Activated naive CD4-positive, alpha-beta T cell treated with anti-CD3 and anti-CD28 coated beads, Interleukin-2, amount 50 U/mL, for 72 hours (primary cell): Measurements from ENCODE around the gene KNL1. TPM values are rescaled to one million over a fixed set of nuclear protein-coding genes. Genes with fewer than 3 reads are reported as not detected.
A peak's percentile ranks its signal among the peaks of the same experiment; 100 is the strongest.

ENCODE experiments used
- ATAC-seq, 2 donors: fragments of 150-1000 bp; cut with Tn5 transposase; 2 replicates each; pipeline ENCODE4 v1.10.0; 2021; ENCODE audit warnings: mild to moderate bottlenecking in 2 of 2, moderate library complexity in 2 of 2
- DNase-seq, 2 donors: peaks; one replicate each; pipeline ENCODE4 v3.0.0; 2021 to 2022; ENCODE audit warnings: low spot score in 2 of 2
- H3K27ac Mint-ChIP-seq, 2 donors: one replicate each; pipeline ENCODE4 v1.8.0; 2022; ENCODE audit warnings: mild to moderate bottlenecking in 2 of 2, mixed read lengths in 2 of 2
- H3K36me3 Mint-ChIP-seq, 2 donors: one replicate each; pipeline ENCODE4 v1.8.0; 2022; ENCODE audit warnings: mixed read lengths in 2 of 2
- H3K9me3 Mint-ChIP-seq, 2 donors: one replicate each; pipeline ENCODE4 v1.8.0; 2022; ENCODE audit warnings: mixed read lengths in 2 of 2
- total RNA-seq, 2 donors: library from RNA; stranded (reverse); gene quantifications; one replicate each; pipeline ENCODE4 v1.2.3, GENCODE V29; 2022

The KNL1 gene
- total RNA-seq, 2 donors from 2014 or later: 29.0 to 36.9 TPM

- Mint-ChIP-seq H3K36me3 (peaks cover 3 to 4% of the 10 kb centered on the region in 2 donors), H3K27ac (peak overlapping the region in 1 of 2 donors; percentile 2), H3K9me3 (no peaks in the 10 kb centered on the region)
- DNase-seq (no peak), ATAC-seq (no peak)
Measured at GRCh38 chr15:40688932-40689799, 95.1 kb downstream of the KNL1 start.

GRCh38 chr15:40691737-40692136 lies 97.7 kb downstream of the KNL1 start:
- no peak for DNase-seq
- Mint-ChIP-seq H3K9me3 (no peaks in the 10 kb centered on the region), H3K27ac (no peak overlapping the region), H3K36me3 (peaks cover 24% of the 10 kb centered on the region in 2 donors)
- ATAC-seq: no peak

- no peak for DNase-seq
- no peaks in the 10 kb centered on the region for H3K9me3 Mint-ChIP-seq
Measured at GRCh38 chr15:40693904-40694687, 100.0 kb downstream of the KNL1 start.

GRCh38 chr15:40694688-40695468 lies 100.8 kb downstream of the KNL1 start, which contains the start of gene RAD51:
RAD51 (plus strand) TSS chr15:40695174; CDS start chr15:40698759, 3,585 bp downstream.
- Mint-ChIP-seq H3K9me3 (no peaks in the 10 kb centered on the region), H3K27ac (peak within 1 kb of the TSS; percentile 93 to 100), H3K36me3 (peaks cover 31 to 50% of the 10 kb centered on the region in 2 donors)
- ATAC-seq (peak; percentile 97), DNase-seq (peak; percentile 90 to 92)

More at GRCh38 chr15:40693904-40694687, 100.0 kb downstream of the KNL1 start:
- ATAC-seq: no peak
- peak overlapping the region; percentile 93 to 100 for H3K27ac Mint-ChIP-seq
- peaks cover 31 to 42% of the 10 kb centered on the region in 2 donors for H3K36me3 Mint-ChIP-seq

DNA sequence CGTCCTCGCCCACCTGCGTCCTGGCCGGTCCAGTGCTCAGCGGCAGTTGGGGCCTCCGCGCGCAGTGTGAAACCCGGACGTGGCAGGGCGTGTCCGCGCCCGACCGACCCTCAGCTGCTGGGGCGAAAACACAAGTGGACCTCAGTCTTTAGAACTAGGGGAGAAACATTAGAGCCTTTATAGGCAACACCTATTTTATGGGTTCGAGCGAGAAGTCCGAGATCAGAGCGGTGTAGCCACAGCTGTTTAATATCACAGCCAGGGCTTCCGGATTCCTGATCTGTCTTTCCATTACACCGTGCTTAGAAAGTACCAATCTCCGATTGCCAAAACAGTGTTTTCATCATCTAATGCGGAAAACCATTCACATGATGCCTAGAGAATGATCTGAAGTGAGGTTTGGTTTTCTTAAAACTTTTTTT lies 101.4 kb downstream of the KNL1 start:
- DNase-seq (no peak), ATAC-seq (peak; percentile 26 to 47)
- peak overlapping the region; percentile 93 to 100 for H3K27ac Mint-ChIP-seq
- no peaks in the 10 kb centered on the region for H3K9me3 Mint-ChIP-seq
- peaks cover 31 to 56% of the 10 kb centered on the region in 2 donors for H3K36me3 Mint-ChIP-seq

DNA sequence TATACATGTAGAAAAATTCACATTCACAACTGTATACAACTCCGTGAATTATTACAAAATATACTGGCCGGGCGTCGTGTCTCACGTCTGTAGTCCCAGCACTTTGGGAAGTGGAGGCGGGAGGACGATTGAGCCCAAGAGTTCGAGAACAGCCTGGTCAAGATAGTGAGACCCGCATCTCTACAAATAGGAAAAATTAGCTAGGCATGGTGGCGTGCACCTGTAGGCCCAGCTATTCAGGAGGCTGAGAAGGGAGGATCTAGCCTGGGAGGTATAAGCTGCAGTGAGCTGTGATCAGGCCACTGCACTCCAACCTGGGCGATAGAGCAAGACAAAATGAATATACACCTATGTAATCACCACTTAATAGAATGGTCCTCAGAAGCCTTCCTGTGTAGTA lies 102.2 kb downstream of the KNL1 start:
- ATAC-seq (no peak), DNase-seq (no peak)
- H3K9me3 Mint-ChIP-seq: no peaks in the 10 kb centered on the region
- peak overlapping the region in 1 of 2 donors; percentile 93 for H3K27ac Mint-ChIP-seq
- peaks cover 36 to 63% of the 10 kb centered on the region in 2 donors for H3K36me3 Mint-ChIP-seq

- ATAC-seq (no peak), DNase-seq (no peak)
- peaks cover 36 to 76% of the 10 kb centered on the region in 2 donors for H3K36me3 Mint-ChIP-seq
- no peaks in the 10 kb centered on the region for H3K9me3 Mint-ChIP-seq
- H3K27ac Mint-ChIP-seq: peak overlapping the region in 1 of 2 donors; percentile 84
Measured at GRCh38 chr15:40697916-40698315, 103.9 kb downstream of the KNL1 start.

- H3K9me3 Mint-ChIP-seq: no peaks in the 10 kb centered on the region
- DNase-seq: no peak
- no peak for ATAC-seq
- no peak overlapping the region for H3K27ac Mint-ChIP-seq
- peaks cover 16 to 62% of the 10 kb centered on the region in 2 donors for H3K36me3 Mint-ChIP-seq
Measured at GRCh38 chr15:40702077-40702476, 108.0 kb downstream of the KNL1 start.

GRCh38 chr15:40706121-40706520 lies 112.1 kb downstream of the KNL1 start:
- ATAC-seq (no peak), DNase-seq (no peak)
- Mint-ChIP-seq H3K9me3 (no peaks in the 10 kb centered on the region), H3K27ac (no peak overlapping the region), H3K36me3 (peaks cover 21 to 47% of the 10 kb centered on the region in 2 donors)

Other genes with a start within 250 kb of the KNL1 start
- gene PHGR1, start 243.2 kb upstream of the KNL1 start, total RNA-seq: not detected
- under 1 TPM; 0.06 to 0.50 TPM for gene DISP2, start 236.0 kb upstream of the KNL1 start, total RNA-seq
- gene KNSTRN, start 211.5 kb upstream of the KNL1 start, total RNA-seq: 10 to 100 TPM; 48.6 to 96.4 TPM
- 10 to 100 TPM; 45.2 to 66.9 TPM for gene IVD, start 188.5 kb upstream of the KNL1 start, total RNA-seq
- gene BAHD1, start 153.3 kb upstream of the KNL1 start, total RNA-seq: 10 to 100 TPM; 14.6 to 15.1 TPM
- gene CHST14, start 123.3 kb upstream of the KNL1 start, total RNA-seq: 1 to 10 TPM; 1.6 to 6.7 TPM
- gene CCDC32, start 29.2 kb upstream of the KNL1 start, total RNA-seq: 10 to 100 TPM; 24.1 to 25.0 TPM
- gene RPUSD2, start 24.9 kb upstream of the KNL1 start, total RNA-seq: 10 to 100 TPM; 10.1 to 12.7 TPM
- gene RAD51, start 100.9 kb downstream of the KNL1 start, total RNA-seq: 10 to 100 TPM; 39.5 to 79.9 TPM
- 10 to 100 TPM; 18.5 to 23.1 TPM for gene RMDN3, start 161.0 kb downstream of the KNL1 start, total RNA-seq
- 10 to 100 TPM; 15.9 to 72.6 TPM for gene GCHFR, start 169.8 kb downstream of the KNL1 start, total RNA-seq
- 1 to 10 TPM in 1 of 2 donors, under 1 TPM in 1; 0.52 to 2.0 TPM for gene C15orf62, start 175.7 kb downstream of the KNL1 start, total RNA-seq
- gene ZFYVE19, start 212.8 kb downstream of the KNL1 start, total RNA-seq: 10 to 100 TPM; 24.6 to 26.6 TPM
- gene DNAJC17, start 213.2 kb downstream of the KNL1 start, total RNA-seq: 10 to 100 TPM; 20.2 to 36.1 TPM
- gene PPP1R14D, start 234.5 kb downstream of the KNL1 start, total RNA-seq: not detected
- gene SPINT1, start 249.8 kb downstream of the KNL1 start, total RNA-seq: 1 to 10 TPM; 6.9 to 10.0 TPM